Omental fat pad (tissue), 4 donors: ENCODE measurements around the gene TAS1R2. TPM values are rescaled to one million over a fixed set of nuclear protein-coding genes. Genes with fewer than 3 reads are reported as not detected.

Source experiments
- ATAC-seq: fragments of 150-250 bp; one replicate; pipeline ENCODE4 v1.9.1; 2016; ENCODE audit warnings: mild to moderate bottlenecking, moderate library complexity; ENCODE audit not compliant: low FRiP score
- DNase-seq: peaks from one replicate; pipeline ENCODE4 v3.0.0-alpha.2; 2019; ENCODE audit warnings: low spot score
- CTCF ChIP-seq, 3 donors: fragments of 450-650 bp; IDR thresholded peaks; one replicate each; pipeline ENCODE4 v1.5.1; 2016 to 2017; ENCODE audit warnings: antibody characterized with exemption in 3 of 3, mild to moderate bottlenecking in 3 of 3, moderate library complexity in 2 of 3
- total RNA-seq, 4 donors: library from RNA; depleted of rRNA; stranded (reverse); fragments of >200 nt; gene quantifications; one replicate each; pipeline ENCODE4 v1.1.0, GENCODE V29; 2016

TAS1R2 gene
- total RNA-seq, 4 donors from 2014 or later: not detected

- DNase-seq (no peak), ATAC-seq (no peak)
- TF ChIP-seq CTCF (IDR thresholded peaks at IDR 0.05): no peak
Observed at GRCh38 chr1:18879791-18880309, 20.4 kb upstream of the TAS1R2 start.

GRCh38 chr1:18879215-18879790, 19.8 kb upstream of the TAS1R2 start:
- no peak for ATAC-seq
- no peak for TF ChIP-seq CTCF (IDR thresholded peaks at IDR 0.05)
- no peak for DNase-seq

- ATAC-seq: no peak
- TF ChIP-seq CTCF (IDR thresholded peaks at IDR 0.05): no peak
Observed at GRCh38 chr1:18878538-18879214, 19.2 kb upstream of the TAS1R2 start.

GRCh38 chr1:18877282-18877681, 17.8 kb upstream of the TAS1R2 start:
- ATAC-seq (no peak), DNase-seq (no peak)
- TF ChIP-seq CTCF (IDR thresholded peaks at IDR 0.05): no peak

More at GRCh38 chr1:18878538-18879214, 19.2 kb upstream of the TAS1R2 start:
- DNase-seq: no peak

GRCh38 chr1:18876210-18876609, 16.8 kb upstream of the TAS1R2 start:
- no peak for DNase-seq
- TF ChIP-seq CTCF (IDR thresholded peaks at IDR 0.05): no peak
- no peak for ATAC-seq

- no peak for TF ChIP-seq CTCF (IDR thresholded peaks at IDR 0.05)
- ATAC-seq: no peak
- DNase-seq: no peak
Observed at GRCh38 chr1:18875796-18876128, 16.3 kb upstream of the TAS1R2 start.
